ENCODE measurements around the gene TM4SF1.

The TM4SF1 gene

DNA sequence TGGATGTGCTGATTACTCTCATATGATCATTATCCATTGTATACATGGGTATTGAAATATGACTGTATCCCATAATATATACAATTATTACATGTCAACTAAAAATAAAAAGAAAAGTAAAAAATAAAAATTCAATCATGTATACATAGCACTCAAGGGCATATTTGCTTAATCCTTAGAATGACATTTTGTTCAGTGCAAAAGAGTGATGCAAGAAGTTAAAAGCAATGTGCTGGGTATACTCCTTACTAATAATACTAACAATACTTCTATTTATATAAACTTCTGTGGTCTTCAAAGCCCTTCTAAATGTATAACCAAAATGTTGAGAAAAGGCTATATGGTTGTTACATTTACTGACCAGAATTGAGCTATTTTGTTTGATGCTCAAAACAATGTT lies 23.2 kb upstream of the TM4SF1 start:
- Histone ChIP-seq H3K27ac (no peak overlapping the region), H3K27me3 (ENCODE audit: insufficient read depth, low read depth, severe bottlenecking) (no peaks in the 10 kb centered on the region), H3K4me3 (ENCODE audit: low read depth, low read length) (no peak overlapping the region), H3K36me3 (no peaks in the 10 kb centered on the region), H3K9me3 (ENCODE audit: severe bottlenecking) (no peaks in the 10 kb centered on the region)
- TF ChIP-seq, protein P1, sequence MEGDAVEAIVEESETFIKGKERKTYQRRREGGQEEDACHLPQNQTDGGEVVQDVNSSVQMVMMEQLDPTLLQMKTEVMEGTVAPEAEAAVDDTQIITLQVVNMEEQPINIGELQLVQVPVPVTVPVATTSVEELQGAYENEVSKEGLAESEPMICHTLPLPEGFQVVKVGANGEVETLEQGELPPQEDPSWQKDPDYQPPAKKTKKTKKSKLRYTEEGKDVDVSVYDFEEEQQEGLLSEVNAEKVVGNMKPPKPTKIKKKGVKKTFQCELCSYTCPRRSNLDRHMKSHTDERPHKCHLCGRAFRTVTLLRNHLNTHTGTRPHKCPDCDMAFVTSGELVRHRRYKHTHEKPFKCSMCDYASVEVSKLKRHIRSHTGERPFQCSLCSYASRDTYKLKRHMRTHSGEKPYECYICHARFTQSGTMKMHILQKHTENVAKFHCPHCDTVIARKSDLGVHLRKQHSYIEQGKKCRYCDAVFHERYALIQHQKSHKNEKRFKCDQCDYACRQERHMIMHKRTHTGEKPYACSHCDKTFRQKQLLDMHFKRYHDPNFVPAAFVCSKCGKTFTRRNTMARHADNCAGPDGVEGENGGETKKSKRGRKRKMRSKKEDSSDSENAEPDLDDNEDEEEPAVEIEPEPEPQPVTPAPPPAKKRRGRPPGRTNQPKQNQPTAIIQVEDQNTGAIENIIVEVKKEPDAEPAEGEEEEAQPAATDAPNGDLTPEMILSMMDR (IDR thresholded peaks at IDR 0.05; ENCODE audit: low read depth, low read length) = no peak
- DNase-seq = no peak

DNA sequence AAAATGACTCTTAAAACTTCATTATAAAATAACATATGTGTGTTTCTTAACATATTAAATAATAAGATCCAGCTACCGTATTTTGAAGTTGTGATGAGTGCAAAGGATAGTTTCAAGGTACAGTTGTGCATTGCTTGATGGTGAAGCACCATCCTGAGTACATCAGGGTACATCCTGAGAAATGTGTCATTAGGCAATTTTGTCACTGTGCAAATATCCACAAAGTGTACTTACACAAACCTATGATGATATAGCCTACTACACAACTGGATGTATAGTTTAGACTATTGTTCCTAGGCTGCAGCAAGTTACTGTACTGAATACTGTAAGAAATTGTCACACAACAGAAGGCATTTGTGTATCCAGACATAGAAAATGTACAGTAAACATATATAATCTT lies 20.8 kb upstream of the TM4SF1 start:
- TF ChIP-seq, protein P1 (IDR thresholded peaks at IDR 0.05; ENCODE audit: low read depth, low read length) = no peak

DNA sequence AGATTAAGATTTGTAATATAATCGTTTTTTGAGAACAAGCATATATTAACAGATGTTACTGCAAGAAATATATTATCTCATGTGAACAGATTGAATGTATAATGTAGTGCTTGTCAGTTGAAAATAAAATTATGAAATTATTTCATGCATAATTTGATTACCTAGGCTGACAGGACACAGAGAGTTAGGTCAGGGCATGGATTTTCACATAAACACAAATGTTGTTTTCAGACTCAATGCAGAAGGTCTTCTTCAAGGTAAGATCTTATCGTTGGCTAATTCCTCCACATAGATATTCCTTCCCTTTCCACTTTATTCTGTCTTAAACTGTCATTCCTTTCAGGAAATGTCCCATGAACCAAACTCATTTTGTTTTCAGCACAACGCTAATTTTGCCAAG lies 20.1 kb upstream of the TM4SF1 start:
- no peaks in the 10 kb centered on the region for H3K36me3 ChIP-seq
- H3K9me3 ChIP-seq (ENCODE audit: severe bottlenecking) = no peaks in the 10 kb centered on the region
- H3K4me3 ChIP-seq (ENCODE audit: low read depth, low read length) = no peak overlapping the region
- H3K27me3 ChIP-seq (ENCODE audit: insufficient read depth, low read depth, severe bottlenecking) = no peaks in the 10 kb centered on the region
- DNase-seq = no peak
- TF ChIP-seq, protein P1 (IDR thresholded peaks at IDR 0.05; ENCODE audit: low read depth, low read length) = no peak
- no peak overlapping the region for H3K27ac ChIP-seq

More for the DNA sequence above, 20.8 kb upstream of the TM4SF1 start:
- DNase-seq = no peak
- Histone ChIP-seq H3K27ac (no peak overlapping the region), H3K36me3 (no peaks in the 10 kb centered on the region), H3K27me3 (ENCODE audit: insufficient read depth, low read depth, severe bottlenecking) (no peaks in the 10 kb centered on the region), H3K9me3 (ENCODE audit: severe bottlenecking) (no peaks in the 10 kb centered on the region), H3K4me3 (ENCODE audit: low read depth, low read length) (no peak overlapping the region)

DNA sequence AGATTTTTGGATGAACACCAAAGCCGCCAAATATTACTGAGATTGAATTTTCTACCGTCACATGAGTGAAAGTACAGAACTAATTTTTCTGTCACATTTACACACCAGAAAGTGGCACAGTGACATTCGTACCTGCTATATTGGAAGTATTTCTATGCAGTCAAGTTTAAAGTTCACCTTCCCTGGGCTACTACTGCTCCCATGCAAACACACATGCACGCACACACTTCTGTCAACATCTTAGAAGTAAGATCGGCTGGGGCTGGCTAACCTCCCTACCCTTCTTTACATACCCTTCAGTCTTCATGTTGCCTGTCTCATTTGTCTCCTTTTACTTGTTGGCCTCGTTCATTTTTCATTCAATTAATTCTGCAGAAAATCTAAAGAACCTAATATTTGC lies 19.0 kb upstream of the TM4SF1 start:
- DNase-seq = no peak
- no peaks in the 10 kb centered on the region for H3K36me3 ChIP-seq
- H3K27ac ChIP-seq = no peak overlapping the region
- no peaks in the 10 kb centered on the region for H3K27me3 ChIP-seq (ENCODE audit: insufficient read depth, low read depth, severe bottlenecking)
- H3K4me3 ChIP-seq (ENCODE audit: low read depth, low read length) = no peak overlapping the region
- TF ChIP-seq, protein P1 (IDR thresholded peaks at IDR 0.05; ENCODE audit: low read depth, low read length) = no peak
- no peaks in the 10 kb centered on the region for H3K9me3 ChIP-seq (ENCODE audit: severe bottlenecking)

DNA sequence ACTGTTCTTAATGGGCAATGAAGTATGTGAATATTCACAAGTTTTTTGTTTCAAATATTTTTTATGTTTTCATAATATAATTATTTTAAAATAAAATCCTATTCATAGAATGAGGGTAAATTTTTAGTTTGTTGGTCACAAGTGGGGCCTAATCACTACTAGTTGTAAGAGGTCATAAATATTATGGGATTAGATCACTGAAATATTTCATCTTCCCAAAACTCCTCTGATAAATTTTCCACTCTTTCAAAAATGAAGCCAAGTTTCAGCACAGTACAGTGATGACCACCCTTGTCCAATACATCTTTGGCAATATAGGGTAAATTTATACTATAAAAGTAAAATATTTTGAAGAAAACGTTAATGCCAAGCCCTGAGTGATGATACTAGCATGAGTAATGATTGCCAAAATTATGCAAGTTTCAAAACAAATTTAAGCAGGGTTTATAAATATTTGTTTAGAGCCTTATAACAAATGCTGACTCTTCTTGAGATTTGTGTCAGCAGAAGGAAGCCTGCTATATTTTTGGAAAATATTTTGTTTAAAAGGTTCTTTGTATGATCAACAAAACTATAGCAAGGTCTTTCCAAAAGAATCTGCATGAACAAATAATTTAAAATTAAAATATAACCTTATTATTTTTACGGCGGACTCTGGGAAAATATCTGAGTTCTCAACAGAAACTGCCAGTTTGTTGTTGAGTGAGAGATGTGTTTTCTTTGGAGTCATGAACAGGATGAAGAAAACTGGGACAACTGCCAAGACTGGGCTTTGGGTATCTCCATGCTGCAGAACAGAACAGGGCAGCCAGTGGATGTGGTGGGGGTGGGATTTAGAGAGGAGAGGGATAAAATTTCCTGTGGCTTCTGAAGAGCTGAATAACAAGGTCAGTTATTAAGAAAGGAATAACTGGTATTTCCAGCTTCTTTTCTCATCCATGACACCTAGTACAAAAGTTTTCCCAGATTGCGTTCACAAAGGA lies 17.9 kb upstream of the TM4SF1 start:
- no peaks in the 10 kb centered on the region for H3K9me3 ChIP-seq (ENCODE audit: severe bottlenecking)
- DNase-seq = no peak
- no peaks in the 10 kb centered on the region for H3K27me3 ChIP-seq (ENCODE audit: insufficient read depth, low read depth, severe bottlenecking)
- TF ChIP-seq, protein P1 (IDR thresholded peaks at IDR 0.05; ENCODE audit: low read depth, low read length) = no peak
- no peaks in the 10 kb centered on the region for H3K36me3 ChIP-seq
- no peak overlapping the region for H3K27ac ChIP-seq
- H3K4me3 ChIP-seq (ENCODE audit: low read depth, low read length) = no peak overlapping the region

Data from WERI-Rb-1 (cell line).